ENCODE results near the gene EDNRB.
"Not testable (repeated sequence)": the region's sequence is repeated elsewhere in the genome, so short reads cannot be mapped to it uniquely, and the experiment has no call there.

EDNRB gene

DNA sequence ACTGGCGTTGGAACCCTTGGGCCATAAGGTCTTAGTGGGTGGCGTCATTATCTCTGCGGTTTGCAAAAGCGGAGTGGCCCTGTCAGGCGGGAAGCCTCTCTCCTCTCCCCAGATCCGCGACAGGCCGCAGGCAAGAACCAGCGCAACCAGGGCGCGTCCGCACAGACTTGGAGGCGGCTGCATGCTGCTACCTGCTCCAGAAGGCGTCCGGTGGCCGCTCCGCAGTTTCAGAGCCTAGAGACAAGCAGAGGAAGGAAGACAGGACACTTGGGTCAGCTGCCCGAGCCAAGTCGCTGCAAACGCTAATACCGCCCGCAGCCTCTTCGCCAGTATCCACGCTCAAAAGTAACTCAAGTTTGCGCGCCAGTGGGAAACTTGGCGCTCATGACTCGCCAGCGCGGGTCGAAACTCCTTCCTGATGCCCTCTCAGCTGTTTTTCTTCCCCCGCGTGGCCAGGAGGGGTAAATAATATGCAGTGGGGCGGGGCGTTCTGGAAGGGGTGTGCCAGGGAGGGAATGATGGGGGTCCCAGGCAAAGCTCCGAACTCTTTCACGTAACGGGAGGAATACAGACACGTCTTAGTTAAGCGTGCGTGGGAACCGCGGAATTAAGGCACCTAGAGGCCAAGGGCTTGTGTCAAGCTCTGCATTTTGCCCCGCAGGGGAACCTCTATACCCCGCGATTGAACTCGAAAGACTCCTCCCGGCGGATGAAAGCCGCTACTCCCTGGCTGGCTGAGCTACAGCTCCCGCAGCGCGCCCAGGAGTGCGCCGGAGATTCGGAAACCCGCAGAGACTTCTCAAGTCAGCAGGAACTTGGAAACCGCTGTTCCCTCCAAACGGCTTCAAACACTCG lies at the start of gene EDNRB:
EDNRB (minus strand) TSS at position 441 of the 855 bp plus-strand sequence; CDS start at position 183, 258 bp downstream.
- no peak for DNase-seq

DNA sequence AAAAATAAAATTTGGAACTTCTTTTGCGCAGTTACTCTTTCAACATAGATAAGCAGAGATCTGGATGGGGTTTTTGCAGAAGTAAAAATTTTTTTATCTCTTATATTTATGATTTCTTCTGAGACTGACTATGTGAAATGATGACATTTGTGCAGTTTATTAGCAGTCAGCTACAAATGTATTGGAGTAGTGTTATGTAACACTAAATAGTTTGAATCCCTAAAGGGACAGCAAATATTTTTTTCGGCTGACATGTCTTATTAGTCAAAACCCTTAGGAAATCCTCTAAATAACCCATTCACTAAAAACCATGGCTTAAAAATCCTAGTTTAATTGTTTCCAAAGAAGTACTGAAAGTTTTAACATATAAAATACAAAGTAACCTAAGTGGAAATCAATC lies 48.0 kb upstream of the EDNRB start:
- no peak for DNase-seq

DNA sequence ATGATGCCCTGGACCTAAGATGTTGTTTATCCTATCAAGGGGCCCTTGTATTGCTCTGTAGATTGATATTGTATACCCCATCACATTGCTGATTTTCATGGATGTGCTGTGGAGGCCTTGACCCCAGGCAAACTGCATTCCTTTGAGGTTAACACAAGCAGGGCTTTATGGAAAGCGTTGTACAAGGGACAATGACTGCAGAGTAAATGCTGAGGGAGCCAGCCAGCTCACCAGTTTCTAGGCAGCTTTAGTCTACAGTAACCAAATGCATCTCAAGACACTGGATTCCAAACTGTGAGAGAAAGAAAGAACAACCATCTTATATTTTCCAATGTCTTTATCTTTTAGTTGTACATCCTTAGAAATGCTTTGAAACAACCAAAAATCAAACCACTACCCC lies 34.1 kb upstream of the EDNRB start:
- no peak for DNase-seq

DNA sequence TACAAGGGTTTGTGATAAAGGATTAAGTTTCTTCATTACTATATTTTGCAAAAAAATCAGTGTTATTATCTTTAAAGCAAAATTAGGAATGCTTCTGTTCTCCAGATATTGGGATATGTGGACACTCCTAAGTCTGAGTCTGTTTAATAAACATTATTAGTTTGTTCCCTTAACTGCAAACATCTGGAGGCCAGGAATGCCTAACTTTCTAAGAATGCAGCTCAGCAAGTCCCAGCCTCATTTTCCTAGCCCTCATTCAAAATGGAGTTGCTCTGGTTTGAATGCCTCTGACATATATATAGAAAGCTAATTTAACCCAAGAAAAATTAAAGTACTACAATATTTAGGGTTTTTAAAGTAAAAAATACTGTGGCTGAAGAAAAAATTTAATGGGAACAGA lies 33.6 kb upstream of the EDNRB start:
- no peak for DNase-seq

DNA sequence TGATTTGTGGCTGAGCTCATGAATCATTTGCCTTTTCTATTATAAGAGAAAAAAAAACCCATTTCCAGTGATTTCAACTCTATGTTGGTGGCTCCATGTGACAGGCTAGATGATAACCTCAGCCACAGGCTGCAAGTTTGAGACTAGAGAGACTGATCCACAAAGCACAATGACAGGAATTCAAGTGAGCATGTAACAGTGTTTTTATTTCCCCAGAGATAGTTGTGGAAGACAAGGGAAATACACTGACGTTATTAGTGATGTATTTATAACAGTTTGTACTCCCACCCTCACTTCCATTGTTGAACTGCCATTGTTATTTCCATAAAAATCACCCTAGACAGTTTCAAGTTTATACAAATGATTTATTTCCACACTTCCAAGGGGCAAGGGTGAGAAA lies 27.9 kb upstream of the EDNRB start:
- DNase-seq: no peak

DNA sequence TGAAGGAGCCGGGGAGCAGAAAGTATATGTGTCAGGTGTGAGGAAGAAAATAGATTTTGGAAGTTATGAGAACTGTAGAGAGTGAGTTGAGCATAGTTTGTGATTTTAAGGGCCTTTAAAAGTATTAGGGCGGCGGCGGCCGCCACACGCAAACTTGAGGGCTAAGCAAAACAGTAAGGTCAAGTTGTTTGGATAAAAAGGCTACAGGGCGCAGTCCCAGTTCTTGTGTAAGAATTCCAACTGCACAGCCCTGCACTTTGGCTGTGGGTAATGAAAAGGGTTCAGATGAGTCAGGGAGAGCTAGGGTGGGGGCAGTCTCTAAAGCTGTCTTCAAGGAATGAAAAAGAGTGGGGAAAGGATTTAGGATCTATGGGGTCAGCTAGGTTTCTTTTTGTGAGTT lies 16.4 kb upstream of the EDNRB start:
- DNase-seq: not testable (repeated sequence)

DNA sequence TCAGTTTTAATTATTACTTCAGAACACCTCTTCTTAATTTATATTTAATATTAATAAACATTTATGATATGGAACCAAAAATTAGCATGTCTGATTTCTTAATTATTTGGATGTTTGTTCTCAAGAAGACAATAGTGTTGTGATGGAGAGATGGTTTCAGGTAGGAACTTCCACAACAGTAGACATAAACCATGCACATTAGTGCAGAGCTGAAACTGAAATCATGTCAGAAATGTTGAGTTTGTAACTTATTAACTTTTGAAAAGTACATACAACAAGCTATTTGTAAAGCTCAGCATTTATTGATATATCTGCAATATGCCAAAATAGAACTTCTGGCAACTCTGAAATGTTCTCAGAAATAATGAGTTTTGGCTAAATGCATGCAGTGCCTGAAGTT lies 11.8 kb upstream of the EDNRB start:
- no peak for DNase-seq

DNA sequence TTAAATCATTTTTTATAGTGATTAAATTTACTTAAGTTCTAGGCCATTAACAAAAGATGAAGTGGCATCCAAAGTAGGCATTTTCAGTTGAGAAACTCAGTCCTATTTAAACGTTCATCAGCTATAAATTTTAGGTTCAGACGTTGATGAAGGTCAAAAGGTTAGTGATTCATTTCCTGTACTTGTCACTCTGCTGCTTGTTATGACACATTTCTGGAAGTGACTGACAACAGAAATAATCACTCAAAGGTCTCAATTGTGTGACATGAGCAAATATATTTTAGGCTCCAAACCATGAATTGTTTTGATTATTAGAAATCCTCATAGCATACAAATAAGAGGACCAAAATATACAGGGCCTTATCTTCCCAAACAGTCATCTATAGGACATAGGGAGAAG lies 10.3 kb upstream of the EDNRB start:
- DNase-seq: no peak

DNA sequence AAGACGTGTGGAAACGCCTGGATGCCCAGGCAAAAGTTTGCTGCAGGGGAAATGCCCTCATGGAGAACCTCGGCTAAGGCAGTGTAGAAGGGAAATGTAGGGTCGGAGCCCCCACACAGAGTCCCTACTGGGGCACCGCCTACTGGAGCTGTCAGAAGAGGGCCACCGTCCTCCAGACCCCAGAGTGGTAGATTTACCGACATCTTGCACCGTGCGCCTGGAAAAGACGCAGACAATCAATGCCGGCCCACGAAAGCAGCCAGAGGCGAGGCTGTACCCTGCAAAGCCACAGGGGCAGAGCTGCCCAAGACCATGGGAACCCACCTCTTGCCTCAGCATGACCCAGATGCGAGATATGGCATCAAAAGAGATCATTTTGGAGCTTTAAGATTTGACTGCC lies 7.0 kb upstream of the EDNRB start:
- DNase-seq: no peak

DNA sequence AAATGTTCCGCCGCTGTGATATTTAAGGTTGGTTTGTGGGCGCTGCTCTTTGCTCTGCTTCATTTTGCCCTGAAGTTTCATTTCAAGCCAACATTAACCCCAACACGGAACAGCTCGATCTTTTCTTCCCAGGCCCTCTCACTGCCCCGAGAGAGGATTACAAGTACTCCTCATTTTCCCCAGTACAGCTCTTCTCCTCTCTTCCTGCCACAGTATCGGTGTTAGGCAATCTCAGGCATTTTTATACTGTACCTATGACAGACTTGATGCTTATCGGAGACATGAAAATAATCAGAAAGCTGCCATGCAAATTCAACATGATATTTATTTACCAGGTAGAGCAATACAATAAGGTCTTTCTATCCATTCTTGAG lies 1.3 kb upstream of the EDNRB start:
- no peak for DNase-seq

DNA sequence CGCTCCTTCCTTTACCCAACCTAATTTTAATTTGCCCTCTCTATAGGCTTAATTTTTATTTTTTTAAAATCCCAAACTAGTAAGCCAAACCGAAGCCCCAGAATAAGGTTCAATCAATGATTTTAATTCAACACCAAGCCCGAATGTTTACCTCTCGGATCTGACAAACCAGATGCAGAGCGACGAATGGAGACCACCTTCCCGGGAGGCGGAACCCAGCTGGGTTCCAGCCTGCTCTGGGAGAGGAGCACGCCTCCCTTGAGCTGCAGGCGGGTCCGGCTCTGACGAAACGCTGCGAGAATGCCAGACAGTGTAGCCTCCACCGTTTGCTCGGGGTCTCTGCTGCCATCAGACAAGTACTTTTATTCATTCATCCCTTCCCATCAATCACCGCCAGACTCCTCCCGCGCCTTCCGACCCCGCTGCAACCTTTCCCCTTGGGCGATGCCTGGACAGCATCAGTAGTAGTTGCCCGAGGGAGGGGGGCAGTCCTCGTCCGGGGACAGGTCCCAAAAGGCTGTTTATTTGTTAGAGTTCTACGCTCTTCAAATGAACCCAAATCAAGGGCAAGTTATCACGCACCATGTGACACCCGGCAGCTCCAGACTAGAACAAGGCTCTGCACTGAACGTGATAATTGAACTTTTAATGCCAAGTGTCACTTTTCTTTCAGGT lies 752 bp upstream of the EDNRB start:
- DNase-seq: no peak

DNA sequence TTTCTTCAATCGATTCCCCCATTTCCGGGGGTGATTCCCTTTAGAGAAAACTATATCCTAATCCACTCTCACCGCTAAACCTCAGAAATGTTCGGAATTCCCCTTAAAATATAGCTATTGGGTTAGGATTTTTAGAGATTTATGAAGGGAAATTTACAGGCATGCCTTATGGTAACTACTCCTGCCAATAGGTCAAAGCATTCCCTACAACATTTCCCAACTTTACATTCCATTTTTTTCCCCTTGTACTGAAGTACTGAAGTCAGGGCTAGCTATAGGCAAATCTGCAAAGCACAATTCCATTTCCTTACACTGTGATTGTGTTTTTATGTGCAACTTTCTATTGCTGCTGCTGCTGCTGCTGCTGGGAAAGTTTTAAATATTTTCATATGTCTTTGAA lies 2.1 kb downstream of the EDNRB start:
- no peak for DNase-seq

DNA sequence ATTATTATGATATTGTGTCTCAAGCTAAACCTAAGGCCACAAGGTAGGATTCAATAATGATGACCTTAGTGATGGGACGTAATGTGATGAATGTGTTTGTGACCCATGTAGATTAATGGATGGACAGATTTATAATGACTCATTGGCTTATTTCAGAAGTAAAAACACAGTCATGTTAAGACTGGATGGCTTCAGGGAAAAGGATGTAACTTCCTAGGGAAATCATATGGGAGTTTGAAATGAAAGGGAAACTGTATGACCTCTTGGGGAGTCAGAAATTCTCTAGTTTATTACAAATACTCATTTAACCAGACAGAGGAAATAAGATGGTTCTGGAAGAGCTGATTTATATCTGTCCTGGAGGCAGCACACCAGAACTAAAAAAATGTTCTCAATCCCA lies 2.9 kb downstream of the EDNRB start:
- no peak for DNase-seq

DNA sequence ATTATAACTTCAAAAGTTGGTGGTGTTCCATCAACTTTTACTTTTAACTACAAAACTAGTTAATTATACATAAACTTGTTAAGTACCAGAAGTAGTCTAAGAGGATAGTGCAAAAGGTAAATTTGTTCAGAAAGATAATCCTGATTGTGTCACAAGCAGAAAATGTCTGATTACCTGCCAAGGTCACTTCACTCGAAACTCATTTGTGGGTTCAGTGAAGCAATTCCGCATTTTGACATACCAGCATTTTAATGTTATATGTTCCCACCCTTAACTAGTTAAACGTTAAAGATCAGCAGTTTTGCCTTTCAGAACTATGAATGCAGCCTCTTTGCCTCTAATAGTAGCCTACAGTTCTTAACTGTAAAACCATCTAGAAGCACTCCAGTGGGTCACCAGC lies 5.6 kb downstream of the EDNRB start:
- DNase-seq: no peak

DNA sequence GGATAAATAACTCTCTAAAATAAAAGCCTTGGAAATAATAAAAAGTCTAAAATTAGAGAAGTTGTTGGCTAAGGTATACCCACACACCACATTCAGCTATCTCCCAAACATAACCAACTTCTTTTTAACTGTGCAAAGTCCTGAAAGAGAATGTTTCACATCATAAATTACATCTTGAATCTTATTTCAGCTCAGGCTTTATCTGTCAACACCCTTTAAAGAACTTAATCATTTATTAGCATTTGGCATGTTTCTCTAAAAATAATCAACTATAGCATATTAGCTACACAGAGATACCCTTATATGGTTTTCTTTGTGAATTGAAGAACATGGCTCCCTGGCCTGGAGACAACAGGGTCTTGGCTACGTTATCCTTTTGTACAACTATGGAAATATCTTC lies 6.9 kb downstream of the EDNRB start:
- DNase-seq: no peak

DNA sequence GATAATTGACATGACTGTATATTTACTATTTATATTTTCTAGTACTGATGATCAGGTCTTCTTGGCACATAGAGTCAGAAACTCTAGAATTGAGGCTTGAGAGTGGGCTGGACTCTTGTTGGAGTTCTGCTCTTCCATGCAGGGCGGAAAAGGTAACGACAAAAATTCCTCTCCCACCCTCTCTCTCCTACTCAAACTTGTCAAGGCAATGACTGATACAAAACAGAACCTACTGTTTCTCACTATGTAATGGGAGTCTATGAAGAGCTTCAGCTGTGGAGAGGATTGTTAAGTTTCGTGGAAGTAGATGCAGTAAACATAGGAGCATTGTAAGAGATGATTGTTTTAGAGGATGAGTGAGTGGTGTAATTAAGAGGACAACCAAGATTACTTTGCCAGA lies 8.8 kb downstream of the EDNRB start:
- DNase-seq: no peak

DNA sequence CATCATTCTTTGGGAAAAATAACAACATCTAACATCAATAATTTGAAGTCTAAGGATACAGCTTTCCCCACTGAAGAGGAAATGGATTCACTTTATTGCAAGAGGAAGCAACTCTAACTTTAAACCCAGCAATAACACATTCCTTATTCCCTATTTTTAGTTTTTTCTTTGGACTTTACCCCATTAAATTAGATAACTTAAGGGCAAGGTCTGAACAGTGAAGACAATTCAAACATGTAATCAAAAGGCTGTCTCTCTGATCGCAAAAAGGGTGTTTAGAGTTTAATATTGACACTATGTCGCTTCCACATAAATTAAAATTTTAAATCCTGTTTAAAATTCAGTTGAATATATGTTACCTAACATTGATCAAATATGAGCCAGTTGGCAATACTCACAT lies 10.1 kb downstream of the EDNRB start:
- no peak for DNase-seq

DNA sequence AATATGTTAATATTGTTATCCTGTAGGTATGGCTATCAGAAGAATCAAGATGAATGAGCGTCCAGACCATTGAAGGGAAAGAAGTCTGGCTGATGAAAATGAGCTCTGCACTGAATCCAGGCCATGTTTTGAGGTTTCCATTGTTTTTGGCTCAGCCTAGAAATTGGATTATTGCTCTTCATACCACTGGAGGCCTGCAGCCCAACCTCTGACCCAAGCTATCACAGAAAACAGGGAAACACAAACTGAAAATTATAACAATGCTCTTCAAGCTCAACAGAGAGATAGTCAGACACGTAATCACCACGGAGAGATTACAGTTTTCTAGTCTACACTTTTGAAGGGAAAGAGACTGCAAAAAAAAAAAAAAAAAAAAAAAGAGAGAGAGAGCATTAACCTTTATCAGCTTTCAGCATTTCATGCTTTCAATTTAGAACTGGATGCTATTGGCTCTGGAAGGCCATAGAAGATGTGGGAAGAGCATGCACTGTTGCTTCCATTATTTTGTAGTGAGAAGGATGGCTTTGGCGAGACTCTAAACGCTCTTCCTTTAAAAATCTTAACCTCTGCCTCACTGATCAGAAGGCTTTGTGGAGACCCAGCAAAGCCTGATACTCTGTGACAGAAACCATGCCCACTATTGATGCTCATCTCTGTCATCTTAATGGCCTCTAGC lies 10.8 kb downstream of the EDNRB start:
- DNase-seq: no peak

DNA sequence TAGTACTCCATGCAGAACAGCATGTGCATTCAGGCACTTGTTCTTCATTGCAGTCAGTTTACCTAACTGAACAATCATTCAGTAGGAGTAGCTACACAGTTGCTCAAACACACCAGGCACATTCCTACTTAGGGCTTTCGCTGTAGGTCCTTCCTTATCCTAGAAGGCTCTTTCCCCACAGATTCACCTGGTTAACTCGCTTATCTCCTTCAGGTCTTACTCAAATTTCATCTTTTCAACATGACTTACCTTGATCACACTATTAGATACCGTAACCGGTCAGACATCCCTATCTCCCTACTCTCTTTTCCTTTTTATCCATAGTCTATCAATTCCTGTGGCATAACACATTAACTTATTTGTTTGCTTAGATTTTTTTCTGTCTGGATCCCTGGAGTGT lies 14.6 kb downstream of the EDNRB start:
- no peak for DNase-seq

DNA sequence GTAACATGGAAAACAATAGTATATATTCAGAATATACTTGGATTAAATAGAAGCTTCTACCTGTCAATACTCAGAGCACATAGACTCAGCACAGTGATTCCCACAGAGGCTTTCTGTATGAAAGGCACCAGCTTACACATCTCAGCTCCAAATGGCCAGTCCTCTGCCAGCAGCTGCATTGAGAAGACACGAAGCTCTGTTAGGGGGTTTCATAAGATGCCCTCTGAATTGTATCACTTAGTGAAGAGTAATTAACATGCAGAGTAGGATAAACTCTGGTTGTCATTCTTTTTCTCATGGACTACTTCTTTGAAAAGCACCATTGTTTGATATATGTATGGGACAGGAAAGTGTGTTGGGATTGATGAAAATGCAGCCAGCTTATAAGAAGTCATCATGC lies 15.2 kb downstream of the EDNRB start:
- no peak for DNase-seq

DNA sequence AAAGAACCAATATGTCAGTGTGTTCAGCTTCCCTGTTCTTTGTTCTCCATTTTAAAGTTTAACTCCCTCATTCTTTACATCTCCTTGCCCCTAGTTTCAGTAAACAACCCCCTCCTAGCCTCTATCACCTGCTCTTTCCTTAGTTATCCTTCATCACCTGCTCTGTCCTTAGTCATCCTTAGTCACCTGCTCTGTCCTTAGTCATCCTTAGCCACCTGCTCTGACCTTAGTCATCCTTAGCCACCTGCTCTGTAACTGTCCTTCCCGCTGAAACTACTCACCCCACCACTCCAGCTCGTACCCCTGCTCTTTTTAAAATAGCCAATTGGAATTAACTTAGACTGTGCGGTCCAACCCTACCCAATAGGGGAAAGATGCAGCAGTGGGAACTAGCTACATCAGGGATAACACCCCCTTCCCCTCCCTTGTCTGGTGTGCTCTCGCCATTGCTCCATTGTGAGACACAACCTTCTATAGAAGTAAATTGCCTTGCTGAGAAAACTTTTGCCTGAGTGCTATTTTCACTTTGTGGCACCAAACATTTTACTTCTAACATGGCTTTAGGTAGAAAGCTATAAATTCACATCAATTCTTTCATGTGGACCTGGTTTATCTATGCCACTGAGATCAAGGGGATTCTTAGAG lies 16.2 kb downstream of the EDNRB start:
- no peak for DNase-seq

DNA sequence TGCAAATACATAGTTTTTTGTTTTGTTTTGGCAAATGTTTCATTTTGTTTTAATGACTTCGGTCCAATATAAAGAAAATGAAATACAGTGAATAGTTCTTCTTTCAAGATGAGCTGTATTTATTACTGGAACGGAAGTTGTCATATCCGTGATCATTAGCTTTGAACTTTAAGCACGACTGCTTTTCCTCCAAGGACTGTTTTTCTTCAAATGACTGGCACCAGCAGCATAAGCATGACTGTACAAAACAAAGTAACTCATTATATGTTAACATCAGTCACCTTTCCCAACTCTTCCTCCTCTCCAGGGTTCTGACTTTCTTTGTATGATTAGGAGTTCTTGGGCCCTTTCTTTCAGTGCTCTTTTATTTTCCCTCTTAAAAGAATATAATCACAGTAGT lies 20.5 kb downstream of the EDNRB start:
- no peak for DNase-seq

DNA sequence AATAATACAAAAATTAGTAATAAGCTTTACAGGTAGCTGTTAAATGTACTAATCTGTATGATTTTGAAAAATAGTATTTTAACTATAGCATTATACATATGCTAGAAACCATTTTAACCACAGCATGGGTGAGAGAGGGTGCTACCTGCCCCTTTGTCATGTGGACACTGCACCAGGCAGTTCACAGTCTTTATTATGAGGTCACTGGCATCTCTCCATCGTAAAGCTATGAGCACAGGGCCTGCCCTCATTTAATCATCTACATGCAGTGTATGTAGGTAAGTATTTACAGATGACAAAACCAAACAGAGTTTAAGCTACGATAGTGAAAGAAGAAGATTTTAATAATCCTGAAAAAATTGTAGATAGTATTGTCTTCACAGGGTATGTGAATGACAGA lies 21.7 kb downstream of the EDNRB start:
- no peak for DNase-seq

DNA sequence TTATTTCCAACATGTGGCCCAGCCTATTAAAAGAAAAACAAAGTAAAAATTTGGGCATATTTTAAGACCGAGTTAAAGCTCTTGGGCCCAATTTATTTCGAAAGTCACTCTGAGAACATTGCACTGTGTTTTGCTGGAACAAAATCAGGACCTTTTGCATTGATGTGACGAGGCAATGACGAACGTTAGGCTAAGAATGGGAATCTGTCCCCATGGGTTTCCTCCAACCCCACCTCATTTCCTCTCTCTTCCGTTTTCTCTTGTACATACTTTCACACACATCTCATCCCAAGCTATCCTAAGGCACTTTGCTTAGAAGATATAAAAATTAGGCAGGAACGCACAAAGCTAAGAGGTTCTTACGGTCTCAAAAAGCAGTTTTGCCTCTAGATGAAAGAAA lies 22.1 kb downstream of the EDNRB start:
- no peak for DNase-seq
